Brain microvascular endothelial cell (primary cell): ENCODE results near the gene KIFAP3.

Experiments
- DNase-seq: peaks from one replicate; pipeline ENCODE4 v3.0.0-alpha.2; 2020
- H3K27ac ChIP-seq: fragments of 250-450 bp; sonication (Bioruptor Pico); 2 replicates; pipeline ENCODE4 v1.5.1; 2020; ENCODE audit warnings: mild to moderate bottlenecking, moderate library complexity
- H3K27me3 ChIP-seq: fragments of 250-450 bp; sonication (Bioruptor Pico); replicated peaks from 2 replicates; pipeline ENCODE4 v1.5.1; 2020; ENCODE audit warnings: mild to moderate bottlenecking
- H3K36me3 ChIP-seq: fragments of 250-450 bp; sonication (Bioruptor Pico); replicated peaks from 2 replicates; pipeline ENCODE4 v1.5.1; 2020; ENCODE audit warnings: mild to moderate bottlenecking
- H3K4me3 ChIP-seq: 2 replicates; pipeline ENCODE4 v1.5.1; 2011; ENCODE audit warnings: low read depth, mild to moderate bottlenecking, control low read depth, low read length, moderate library complexity
- CTCF ChIP-seq: IDR thresholded peaks from 2 replicates; pipeline ENCODE4 v1.5.1; 2011; ENCODE audit warnings: low read depth, mild to moderate bottlenecking, moderate library complexity, low read length, control low read depth, inconsistent platforms; ENCODE audit errors: missing control alignments
- in situ Hi-C: cut with HindIII; loops from 2 replicates; pipeline ENCODE4 v1.10.0; 2017; ENCODE audit warnings: low sequenced_read_pairs, low pct_ligation_motif_present

Gene KIFAP3

GRCh38 chr1:169899519-169900217 is 174.8 kb downstream of the KIFAP3 start:
- in situ Hi-C loops = no loop called here
- Histone ChIP-seq H3K27me3 (peaks cover 3% of the 10 kb centered on the region), H3K4me3 (no peak overlapping the region), H3K27ac (no peak overlapping the region), H3K36me3 (no peaks in the 10 kb centered on the region)
- no peak for DNase-seq
- no peak for TF ChIP-seq CTCF

GRCh38 chr1:169896013-169896412 is 178.5 kb downstream of the KIFAP3 start:
- no peak for TF ChIP-seq CTCF
- Histone ChIP-seq H3K4me3 (no peak overlapping the region), H3K27ac (no peak overlapping the region), H3K36me3 (no peaks in the 10 kb centered on the region), H3K27me3 (peaks cover 3% of the 10 kb centered on the region)
- in situ Hi-C loops = no loop called here
- no peak for DNase-seq

GRCh38 chr1:169894424-169895145 is 179.9 kb downstream of the KIFAP3 start:
- no peak for DNase-seq
- peak overlapping the region; percentile 89 for H3K4me3 ChIP-seq
- no peaks in the 10 kb centered on the region for H3K27me3 ChIP-seq
- in situ Hi-C loops = no loop called here
- H3K36me3 ChIP-seq = no peaks in the 10 kb centered on the region
- H3K27ac ChIP-seq = peak overlapping the region; percentile 100
- no peak for TF ChIP-seq CTCF

GRCh38 chr1:169893645-169894423 is 180.7 kb downstream of the KIFAP3 start, which contains the start of gene SCYL3:
TSS of gene SCYL3 (minus strand) at chr1:169893896. CDS start at chr1:169888840, 5,056 bp downstream.
- in situ Hi-C loops = no loop called here

More at GRCh38 chr1:169893645-169894423, 180.7 kb downstream of the KIFAP3 start, which contains the start of gene SCYL3:
- peak; percentile 97 for DNase-seq
- Histone ChIP-seq H3K27me3 (no peaks in the 10 kb centered on the region), H3K4me3 (peak within 1 kb of the TSS; percentile 89), H3K36me3 (no peaks in the 10 kb centered on the region), H3K27ac (peak within 1 kb of the TSS; percentile 100)
- TF ChIP-seq CTCF = no peak
